GM12878 (cell line): ENCODE data around the gene MAN2C1. TPM values are rescaled to one million over a fixed set of nuclear protein-coding genes. Genes with fewer than 3 reads are reported as not detected.

Experiments
- ATAC-seq: fragments of 200-7000 bp; cut with Tn5 transposase; 3 replicates; pipeline ENCODE4 v1.9.1; 2020; ENCODE audit warnings: mild to moderate bottlenecking, moderate library complexity
- BruUV-seq: library from RNA; stranded (reverse); fragments of 400-500 nt; replicated peaks from 2 replicates; lab custom pipeline; 2021; lab: Mats Ljungman, UMichigan
- CTCF ChIA-PET: fragments of 300-600 bp; sonication (Branson Sonifier 250); formaldehyde crosslinking; extraction: SDS; loops from one replicate; lab custom pipeline; 2021; ENCODE audit warnings: inconsistent platforms; lab: Yijun Ruan, JAX
- POLR2A ChIA-PET: fragments of 350-600 bp; formaldehyde crosslinking; extraction: SDS; loops from one replicate; lab custom pipeline; 2021; ENCODE audit warnings: inconsistent platforms; lab: Charles Lee
- RAD21 ChIA-PET: fragments of 300-600 bp; sonication (Branson Sonifier 250); formaldehyde crosslinking; loops from one replicate; lab custom pipeline; 2023; ENCODE audit warnings: antibody characterized with exemption; ENCODE audit not compliant: unreplicated experiment; lab: Charles Lee
- SMC1A ChIA-PET: fragments of 300-600 bp; sonication (Branson Sonifier 250); formaldehyde crosslinking; loops from one replicate; lab custom pipeline; 2023; ENCODE audit not compliant: unreplicated experiment, uncharacterized antibody; lab: Charles Lee
- DNase-seq: peaks from one replicate; pipeline ENCODE4 v3.0.0-alpha.2; 2011; ENCODE audit warnings: low read depth, low spot score
- FAIRE-seq: peaks from 3 replicates; lab custom pipeline; 2011; peaks lifted over from hg19 to GRCh38; lab: Jason Lieb, UNC
- H2AFZ ChIP-seq: 2 replicates; pipeline ENCODE4 v1.6.0; 2011; ENCODE audit warnings: low read depth, low read length, control low read depth; ENCODE audit not compliant: control insufficient read depth
- H3K27ac ChIP-seq: 2 replicates; pipeline ENCODE4 v1.5.1; 2011; ENCODE audit warnings: control low read depth; ENCODE audit not compliant: control insufficient read depth, insufficient read depth
- H3K27me3 ChIP-seq, 2 experiments: replicated peaks in 1 of 2; 2 replicates each; pipeline versions ENCODE4 v1.6.0 to v1.6.1; 2011; ENCODE audit warnings: low read length in 1 of 2; ENCODE audit not compliant: control insufficient read depth in 2 of 2, insufficient read depth in 2 of 2
- H3K36me3 ChIP-seq, 2 experiments: 2 replicates each; pipeline ENCODE4 v1.5.1; 2011; ENCODE audit warnings: low read length in 1 of 2; ENCODE audit not compliant: control insufficient read depth in 2 of 2, insufficient read depth in 2 of 2
- H3K4me1 ChIP-seq: 2 replicates; pipeline ENCODE4 v1.6.1; 2011; ENCODE audit warnings: mild to moderate bottlenecking, low read length, moderate library complexity, mixed read lengths; ENCODE audit not compliant: control insufficient read depth, insufficient read depth
- H3K4me2 ChIP-seq: 2 replicates; pipeline ENCODE4 v1.6.0; 2011; ENCODE audit warnings: control low read depth; ENCODE audit not compliant: control insufficient read depth, insufficient read depth
- H3K4me3 ChIP-seq: fragments of 200-600 bp; sonication (generic); 2 replicates; pipeline ENCODE4 v1.5.1; 2016
- H3K79me2 ChIP-seq: 2 replicates; pipeline ENCODE4 v1.6.0; 2011; ENCODE audit warnings: low read length; ENCODE audit not compliant: control insufficient read depth, insufficient read depth
- H3K9ac ChIP-seq: 2 replicates; pipeline ENCODE4 v1.8.0; 2011; ENCODE audit warnings: low read length, control low read depth, mixed read lengths; ENCODE audit not compliant: control insufficient read depth, insufficient read depth
- H3K9me3 ChIP-seq: replicated peaks from 3 replicates; pipeline ENCODE4 v1.5.1; 2011; ENCODE audit warnings: mild to moderate bottlenecking, low read length; ENCODE audit not compliant: control insufficient read depth, insufficient read depth
- H4K20me1 ChIP-seq: 2 replicates; pipeline ENCODE4 v1.6.0; 2011; ENCODE audit not compliant: control insufficient read depth, insufficient read depth
- BRCA1 ChIP-seq: IDR thresholded peaks from 2 replicates; pipeline ENCODE4 v1.6.1; 2011; ENCODE audit warnings: low read depth, low read length, improper control_type of control experiment
- HDGF ChIP-seq: fragments of 450-650 bp; IDR thresholded peaks from 2 replicates; pipeline ENCODE4 v1.6.1; 2016; ENCODE audit warnings: antibody characterized with exemption
- NFYA ChIP-seq: IDR thresholded peaks from 2 replicates; pipeline ENCODE4 v1.6.1; 2011; ENCODE audit warnings: low read depth, mild to moderate bottlenecking, low read length, improper control_type of control experiment, borderline replicate concordance
- RFX5 ChIP-seq: IDR thresholded peaks from 2 replicates; pipeline ENCODE4 v1.6.1; 2011; ENCODE audit warnings: low read depth, low read length, improper control_type of control experiment
- WGBS: methylation state at CpG from one replicate; pipeline ENCODE4 v1.1.6; 2016; ENCODE audit warnings: low lambda C conversion rate; ENCODE audit not compliant: insufficient replicate concordance, insufficient coverage; ENCODE audit errors: missing lambda C conversion rate; 5-methylcytosine and 5-hydroxymethylcytosine counted together
- in situ Hi-C: fragments of 300-500 bp; cut with MboI; formaldehyde crosslinking; loops from 9 replicates; pipeline ENCODE4 v1.14.3; 2018; ENCODE audit warnings: mixed read lengths
- intact Hi-C: fragments of 100-400 bp; cut with micrococcal nuclease; formaldehyde crosslinking; loops from one replicate; pipeline ENCODE4 v1.14.2; 2022; ENCODE audit not compliant: unreplicated experiment
- polyA plus RNA-seq, 11 experiments: library from polyadenylated mRNA; depleted of rRNA in 4 of 11; unstranded in 6 of 11; stranded (reverse) in 5 of 11; fragments of >200 nt; fragmentation: Nextera tagmentation in 4 of 11; fragmentation: Illumina TruSeq in 1 of 11; extraction: Ambion mirVana in 4 of 11; extraction: Trizol in 1 of 11; gene quantifications; 1 replicate in 1 of 11; 2 replicates in 10 of 11; pipeline versions ENCODE4 v1.2.1 to v1.2.3, GENCODE V29; 2011 to 2016; ENCODE audit warnings: inconsistent platforms in 2 of 11, missing spikeins in 2 of 11, low read depth in 1 of 11
- total RNA-seq, 4 experiments: library from RNA; depleted of rRNA in 3 of 4; stranded (reverse); fragments of >200 nt in 3 of 4; fragmentation: Illumina TruSeq in 1 of 4; extraction: Trizol in 1 of 4; gene quantifications; 2 replicates each; pipeline versions ENCODE4 v1.2.1 to v1.2.3, GENCODE V29; 2013 to 2021
- TF ChIP-seq, protein P1 (sequence below): IDR thresholded peaks from 2 replicates; pipeline ENCODE4 v1.6.1; 2012; ENCODE audit warnings: mild to moderate bottlenecking, low read depth, low read length
- TF ChIP-seq, protein P2 (sequence below): IDR thresholded peaks from 2 replicates; pipeline ENCODE4 v1.6.1; 2012; ENCODE audit warnings: low read depth, low read length, improper control_type of control experiment
- TF ChIP-seq, protein P3 (sequence below): IDR thresholded peaks from 2 replicates; pipeline ENCODE4 v1.6.1; 2011; ENCODE audit warnings: low read depth, mild to moderate bottlenecking, low read length, moderate library complexity, borderline replicate concordance; ENCODE audit errors: extremely low read depth
- TF ChIP-seq, protein P4 (sequence below), 3 experiments: IDR thresholded peaks in 2 of 3; conservative IDR thresholded peaks in 1 of 3; 2 replicates each; pipeline ENCODE4 v1.5.1; 2011; ENCODE audit warnings: low read depth in 3 of 3, low read length in 3 of 3, mild to moderate bottlenecking in 3 of 3, control low read depth in 2 of 3, moderate library complexity in 2 of 3, inconsistent platforms in 1 of 3, mixed read lengths in 1 of 3; ENCODE audit not compliant: control insufficient read depth in 2 of 3, insufficient read depth in 1 of 3; ENCODE audit errors: extremely low read depth in 1 of 3
- TF ChIP-seq, protein P5 (sequence below): fragments of 150-350 bp; IDR thresholded peaks from 2 replicates; pipeline ENCODE4 v1.6.1; 2016; ENCODE audit warnings: low read depth, low read length
- TF ChIP-seq, protein P6 (sequence below): fragments of 450-650 bp; IDR thresholded peaks from 2 replicates; pipeline ENCODE4 v1.6.1; 2014; ENCODE audit warnings: mild to moderate bottlenecking

MAN2C1 gene
- total and polyA plus RNA-seq, 10 of the 15 experiments (the other 5 are each of a cell fraction or from before 2014, with no cell fraction given), result 1.4 to 111 (median 42.2) TPM

DNA sequence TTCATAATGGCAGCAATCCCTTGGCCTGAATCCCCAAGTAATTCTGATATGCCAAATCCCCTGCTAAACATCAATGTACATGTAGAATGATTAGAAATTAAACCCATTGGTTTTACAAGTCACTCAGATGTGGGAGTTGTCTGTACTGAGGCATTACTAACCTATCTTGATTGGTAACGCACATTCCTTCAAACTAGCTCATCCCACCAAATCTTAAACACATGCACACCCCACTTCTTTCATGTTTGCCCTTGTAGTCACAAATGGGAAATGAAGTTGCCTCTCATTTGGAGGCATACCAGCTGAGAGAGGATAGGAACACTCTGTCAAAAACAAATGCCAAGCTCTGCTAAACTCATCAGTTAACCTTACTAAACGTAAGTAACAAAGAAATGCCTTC lies 29.1 kb upstream of the MAN2C1 start:
- Histone ChIP-seq H4K20me1 (no peaks in the 10 kb centered on the region), H3K27me3 (no peaks in the 10 kb centered on the region), H3K9ac (no peak overlapping the region), H2AFZ (no peak overlapping the region), H3K4me3 (no peak overlapping the region), H3K79me2 (no peaks in the 10 kb centered on the region), H3K36me3 (peaks cover 13 to 55% of the 10 kb centered on the region in 2 experiments), H3K4me1 (no peaks in the 10 kb centered on the region), H3K9me3 (no peaks in the 10 kb centered on the region), H3K27ac (no peak overlapping the region), H3K4me2 (no peak overlapping the region)
- DNase-seq (no peak), FAIRE-seq (no peak), ATAC-seq (no peak)
- CTCF ChIA-PET, result interaction anchor here (1.2 to 3.1 kb wide), 2 partner anchors 9 to 30 kb away, joined by 4 to 9 read pairs; partner anchors contain the start of gene MAN2C1
- 87% methylated on average over 2 of the region's 2 CpGs for WGBS
- intact Hi-C loops (no loop called here), in situ Hi-C loops (no loop called here)
- POLR2A ChIA-PET, result interaction anchor here (1.2 to 1.6 kb wide), 3 partner anchors 10 to 58 kb away, joined by 3 to 9 read pairs (median 3); partner anchors contain the start of gene MAN2C1
- RAD21 ChIA-PET, result no interaction called here
- no TSS peak for BruUV-seq
- SMC1A ChIA-PET, result interaction anchor here (0.6 to 1.2 kb wide), 2 partner anchors 44 to 212 kb away, joined by 3 to 4 read pairs; no protein-coding TSS in a partner anchor
- TF ChIP-seq HDGF, result no peak
- TF ChIP-seq, protein P1, sequence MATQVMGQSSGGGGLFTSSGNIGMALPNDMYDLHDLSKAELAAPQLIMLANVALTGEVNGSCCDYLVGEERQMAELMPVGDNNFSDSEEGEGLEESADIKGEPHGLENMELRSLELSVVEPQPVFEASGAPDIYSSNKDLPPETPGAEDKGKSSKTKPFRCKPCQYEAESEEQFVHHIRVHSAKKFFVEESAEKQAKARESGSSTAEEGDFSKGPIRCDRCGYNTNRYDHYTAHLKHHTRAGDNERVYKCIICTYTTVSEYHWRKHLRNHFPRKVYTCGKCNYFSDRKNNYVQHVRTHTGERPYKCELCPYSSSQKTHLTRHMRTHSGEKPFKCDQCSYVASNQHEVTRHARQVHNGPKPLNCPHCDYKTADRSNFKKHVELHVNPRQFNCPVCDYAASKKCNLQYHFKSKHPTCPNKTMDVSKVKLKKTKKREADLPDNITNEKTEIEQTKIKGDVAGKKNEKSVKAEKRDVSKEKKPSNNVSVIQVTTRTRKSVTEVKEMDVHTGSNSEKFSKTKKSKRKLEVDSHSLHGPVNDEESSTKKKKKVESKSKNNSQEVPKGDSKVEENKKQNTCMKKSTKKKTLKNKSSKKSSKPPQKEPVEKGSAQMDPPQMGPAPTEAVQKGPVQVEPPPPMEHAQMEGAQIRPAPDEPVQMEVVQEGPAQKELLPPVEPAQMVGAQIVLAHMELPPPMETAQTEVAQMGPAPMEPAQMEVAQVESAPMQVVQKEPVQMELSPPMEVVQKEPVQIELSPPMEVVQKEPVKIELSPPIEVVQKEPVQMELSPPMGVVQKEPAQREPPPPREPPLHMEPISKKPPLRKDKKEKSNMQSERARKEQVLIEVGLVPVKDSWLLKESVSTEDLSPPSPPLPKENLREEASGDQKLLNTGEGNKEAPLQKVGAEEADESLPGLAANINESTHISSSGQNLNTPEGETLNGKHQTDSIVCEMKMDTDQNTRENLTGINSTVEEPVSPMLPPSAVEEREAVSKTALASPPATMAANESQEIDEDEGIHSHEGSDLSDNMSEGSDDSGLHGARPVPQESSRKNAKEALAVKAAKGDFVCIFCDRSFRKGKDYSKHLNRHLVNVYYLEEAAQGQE, result no peak
- no peak for TF ChIP-seq NFYA
- TF ChIP-seq, protein P2, sequence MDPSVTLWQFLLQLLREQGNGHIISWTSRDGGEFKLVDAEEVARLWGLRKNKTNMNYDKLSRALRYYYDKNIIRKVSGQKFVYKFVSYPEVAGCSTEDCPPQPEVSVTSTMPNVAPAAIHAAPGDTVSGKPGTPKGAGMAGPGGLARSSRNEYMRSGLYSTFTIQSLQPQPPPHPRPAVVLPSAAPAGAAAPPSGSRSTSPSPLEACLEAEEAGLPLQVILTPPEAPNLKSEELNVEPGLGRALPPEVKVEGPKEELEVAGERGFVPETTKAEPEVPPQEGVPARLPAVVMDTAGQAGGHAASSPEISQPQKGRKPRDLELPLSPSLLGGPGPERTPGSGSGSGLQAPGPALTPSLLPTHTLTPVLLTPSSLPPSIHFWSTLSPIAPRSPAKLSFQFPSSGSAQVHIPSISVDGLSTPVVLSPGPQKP, result no peak
- TF ChIP-seq, protein P3, sequence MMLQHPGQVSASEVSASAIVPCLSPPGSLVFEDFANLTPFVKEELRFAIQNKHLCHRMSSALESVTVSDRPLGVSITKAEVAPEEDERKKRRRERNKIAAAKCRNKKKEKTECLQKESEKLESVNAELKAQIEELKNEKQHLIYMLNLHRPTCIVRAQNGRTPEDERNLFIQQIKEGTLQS, result no peak
- TF ChIP-seq, protein P4, sequence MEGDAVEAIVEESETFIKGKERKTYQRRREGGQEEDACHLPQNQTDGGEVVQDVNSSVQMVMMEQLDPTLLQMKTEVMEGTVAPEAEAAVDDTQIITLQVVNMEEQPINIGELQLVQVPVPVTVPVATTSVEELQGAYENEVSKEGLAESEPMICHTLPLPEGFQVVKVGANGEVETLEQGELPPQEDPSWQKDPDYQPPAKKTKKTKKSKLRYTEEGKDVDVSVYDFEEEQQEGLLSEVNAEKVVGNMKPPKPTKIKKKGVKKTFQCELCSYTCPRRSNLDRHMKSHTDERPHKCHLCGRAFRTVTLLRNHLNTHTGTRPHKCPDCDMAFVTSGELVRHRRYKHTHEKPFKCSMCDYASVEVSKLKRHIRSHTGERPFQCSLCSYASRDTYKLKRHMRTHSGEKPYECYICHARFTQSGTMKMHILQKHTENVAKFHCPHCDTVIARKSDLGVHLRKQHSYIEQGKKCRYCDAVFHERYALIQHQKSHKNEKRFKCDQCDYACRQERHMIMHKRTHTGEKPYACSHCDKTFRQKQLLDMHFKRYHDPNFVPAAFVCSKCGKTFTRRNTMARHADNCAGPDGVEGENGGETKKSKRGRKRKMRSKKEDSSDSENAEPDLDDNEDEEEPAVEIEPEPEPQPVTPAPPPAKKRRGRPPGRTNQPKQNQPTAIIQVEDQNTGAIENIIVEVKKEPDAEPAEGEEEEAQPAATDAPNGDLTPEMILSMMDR (IDR thresholded peaks at IDR 0.05 in 2 of 3, conservative IDR thresholded peaks at IDR 0.05 in 1 of 3; ENCODE audit: control insufficient read depth in 2 of 3, extremely low read depth in 1 of 3, insufficient read depth in 1 of 3, low read depth in 3 of 3, low read length in 3 of 3), result no peak
- no peak for TF ChIP-seq RFX5
- no peak for TF ChIP-seq BRCA1
- TF ChIP-seq, protein P5, sequence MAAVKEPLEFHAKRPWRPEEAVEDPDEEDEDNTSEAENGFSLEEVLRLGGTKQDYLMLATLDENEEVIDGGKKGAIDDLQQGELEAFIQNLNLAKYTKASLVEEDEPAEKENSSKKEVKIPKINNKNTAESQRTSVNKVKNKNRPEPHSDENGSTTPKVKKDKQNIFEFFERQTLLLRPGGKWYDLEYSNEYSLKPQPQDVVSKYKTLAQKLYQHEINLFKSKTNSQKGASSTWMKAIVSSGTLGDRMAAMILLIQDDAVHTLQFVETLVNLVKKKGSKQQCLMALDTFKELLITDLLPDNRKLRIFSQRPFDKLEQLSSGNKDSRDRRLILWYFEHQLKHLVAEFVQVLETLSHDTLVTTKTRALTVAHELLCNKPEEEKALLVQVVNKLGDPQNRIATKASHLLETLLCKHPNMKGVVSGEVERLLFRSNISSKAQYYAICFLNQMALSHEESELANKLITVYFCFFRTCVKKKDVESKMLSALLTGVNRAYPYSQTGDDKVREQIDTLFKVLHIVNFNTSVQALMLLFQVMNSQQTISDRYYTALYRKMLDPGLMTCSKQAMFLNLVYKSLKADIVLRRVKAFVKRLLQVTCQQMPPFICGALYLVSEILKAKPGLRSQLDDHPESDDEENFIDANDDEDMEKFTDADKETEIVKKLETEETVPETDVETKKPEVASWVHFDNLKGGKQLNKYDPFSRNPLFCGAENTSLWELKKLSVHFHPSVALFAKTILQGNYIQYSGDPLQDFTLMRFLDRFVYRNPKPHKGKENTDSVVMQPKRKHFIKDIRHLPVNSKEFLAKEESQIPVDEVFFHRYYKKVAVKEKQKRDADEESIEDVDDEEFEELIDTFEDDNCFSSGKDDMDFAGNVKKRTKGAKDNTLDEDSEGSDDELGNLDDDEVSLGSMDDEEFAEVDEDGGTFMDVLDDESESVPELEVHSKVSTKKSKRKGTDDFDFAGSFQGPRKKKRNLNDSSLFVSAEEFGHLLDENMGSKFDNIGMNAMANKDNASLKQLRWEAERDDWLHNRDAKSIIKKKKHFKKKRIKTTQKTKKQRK, result no peak
- TF ChIP-seq, protein P6, sequence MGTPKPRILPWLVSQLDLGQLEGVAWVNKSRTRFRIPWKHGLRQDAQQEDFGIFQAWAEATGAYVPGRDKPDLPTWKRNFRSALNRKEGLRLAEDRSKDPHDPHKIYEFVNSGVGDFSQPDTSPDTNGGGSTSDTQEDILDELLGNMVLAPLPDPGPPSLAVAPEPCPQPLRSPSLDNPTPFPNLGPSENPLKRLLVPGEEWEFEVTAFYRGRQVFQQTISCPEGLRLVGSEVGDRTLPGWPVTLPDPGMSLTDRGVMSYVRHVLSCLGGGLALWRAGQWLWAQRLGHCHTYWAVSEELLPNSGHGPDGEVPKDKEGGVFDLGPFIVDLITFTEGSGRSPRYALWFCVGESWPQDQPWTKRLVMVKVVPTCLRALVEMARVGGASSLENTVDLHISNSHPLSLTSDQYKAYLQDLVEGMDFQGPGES, result no peak
